ENCODE data around the gene ACTR1B.
A peak's percentile ranks its signal among the peaks of the same experiment; 100 is the strongest.

DNA sequence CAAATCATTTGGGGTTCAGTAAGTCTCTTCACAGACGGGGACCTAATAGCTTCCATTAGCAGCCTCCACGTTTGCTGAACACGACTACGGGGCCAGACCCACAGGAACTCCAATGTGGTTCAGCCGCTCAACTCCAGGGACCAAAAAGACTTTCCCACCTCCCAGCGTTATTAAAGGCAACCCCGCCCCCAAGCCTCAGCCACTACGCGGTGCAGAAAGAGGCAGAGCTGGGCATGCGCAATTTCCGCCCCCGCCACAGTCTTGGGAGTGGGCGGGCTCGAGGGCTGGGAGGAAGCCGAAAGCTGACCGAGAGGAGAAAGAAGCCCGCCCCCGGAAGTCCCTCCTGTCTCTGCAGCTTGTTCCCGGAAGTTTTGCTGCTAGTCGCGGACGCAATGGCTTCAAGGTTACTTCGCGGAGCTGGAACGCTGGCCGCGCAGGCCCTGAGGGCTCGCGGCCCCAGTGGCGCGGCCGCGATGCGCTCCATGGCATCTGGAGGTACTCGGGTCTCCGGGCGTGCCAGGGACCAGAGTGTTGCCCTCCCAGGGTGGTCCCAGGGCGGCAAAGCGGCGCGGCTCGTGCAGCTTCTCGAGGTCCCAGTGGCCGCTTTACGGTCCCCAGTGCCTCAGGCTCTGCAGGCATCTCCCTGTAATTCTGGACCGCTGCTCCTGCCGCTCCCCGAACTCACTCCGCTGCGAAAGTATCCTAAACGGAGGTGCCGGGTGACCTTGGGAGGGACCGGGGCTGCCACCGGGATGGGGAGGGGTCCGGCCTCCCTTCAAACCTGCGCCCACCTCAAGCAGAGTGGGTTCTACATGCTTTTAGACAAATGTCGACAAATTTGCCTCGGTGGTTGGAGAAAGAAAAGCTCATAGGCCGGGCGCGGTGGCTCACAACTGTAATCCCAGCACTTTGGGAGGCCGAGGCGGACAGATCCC is 17.9 kb downstream of the ACTR1B start, which contains the start of gene COX5B:
- TF ChIP-seq, protein P1, sequence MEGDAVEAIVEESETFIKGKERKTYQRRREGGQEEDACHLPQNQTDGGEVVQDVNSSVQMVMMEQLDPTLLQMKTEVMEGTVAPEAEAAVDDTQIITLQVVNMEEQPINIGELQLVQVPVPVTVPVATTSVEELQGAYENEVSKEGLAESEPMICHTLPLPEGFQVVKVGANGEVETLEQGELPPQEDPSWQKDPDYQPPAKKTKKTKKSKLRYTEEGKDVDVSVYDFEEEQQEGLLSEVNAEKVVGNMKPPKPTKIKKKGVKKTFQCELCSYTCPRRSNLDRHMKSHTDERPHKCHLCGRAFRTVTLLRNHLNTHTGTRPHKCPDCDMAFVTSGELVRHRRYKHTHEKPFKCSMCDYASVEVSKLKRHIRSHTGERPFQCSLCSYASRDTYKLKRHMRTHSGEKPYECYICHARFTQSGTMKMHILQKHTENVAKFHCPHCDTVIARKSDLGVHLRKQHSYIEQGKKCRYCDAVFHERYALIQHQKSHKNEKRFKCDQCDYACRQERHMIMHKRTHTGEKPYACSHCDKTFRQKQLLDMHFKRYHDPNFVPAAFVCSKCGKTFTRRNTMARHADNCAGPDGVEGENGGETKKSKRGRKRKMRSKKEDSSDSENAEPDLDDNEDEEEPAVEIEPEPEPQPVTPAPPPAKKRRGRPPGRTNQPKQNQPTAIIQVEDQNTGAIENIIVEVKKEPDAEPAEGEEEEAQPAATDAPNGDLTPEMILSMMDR (IDR thresholded peaks at IDR 0.05): no peak
- TF ChIP-seq POLR2A (IDR thresholded peaks at IDR 0.05) (peak; percentile 63 to 80), POLR2AphosphoS5 (IDR thresholded peaks at IDR 0.05; ENCODE audit: insufficient read depth in 1 of 2, low read depth in 1 of 2) (peak; percentile 92 to 99)
